ENCODE results near the gene ETV5.
A peak's percentile ranks its signal among the peaks of the same experiment; 100 is the strongest.

ETV5 gene

DNA sequence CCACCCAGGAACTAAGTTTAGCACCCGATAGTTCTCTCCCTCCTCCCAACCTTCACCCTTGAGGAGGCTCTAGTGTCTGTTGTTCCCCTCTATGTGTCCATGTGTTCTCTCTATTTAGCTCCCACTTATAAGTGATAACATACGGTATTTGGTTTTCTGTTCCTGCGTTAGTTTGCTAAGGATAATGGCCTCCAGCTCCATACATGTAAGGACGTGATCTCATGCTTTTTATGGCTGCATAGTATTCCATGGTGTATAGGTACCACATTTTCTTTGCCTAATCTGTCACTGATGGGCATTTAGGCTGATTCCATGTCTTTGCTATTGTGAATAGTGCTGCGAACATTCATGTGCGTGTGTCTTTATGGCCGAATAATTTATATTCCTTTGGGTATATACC, 104.2 kb downstream of the ETV5 start:
- TF ChIP-seq, protein P1, sequence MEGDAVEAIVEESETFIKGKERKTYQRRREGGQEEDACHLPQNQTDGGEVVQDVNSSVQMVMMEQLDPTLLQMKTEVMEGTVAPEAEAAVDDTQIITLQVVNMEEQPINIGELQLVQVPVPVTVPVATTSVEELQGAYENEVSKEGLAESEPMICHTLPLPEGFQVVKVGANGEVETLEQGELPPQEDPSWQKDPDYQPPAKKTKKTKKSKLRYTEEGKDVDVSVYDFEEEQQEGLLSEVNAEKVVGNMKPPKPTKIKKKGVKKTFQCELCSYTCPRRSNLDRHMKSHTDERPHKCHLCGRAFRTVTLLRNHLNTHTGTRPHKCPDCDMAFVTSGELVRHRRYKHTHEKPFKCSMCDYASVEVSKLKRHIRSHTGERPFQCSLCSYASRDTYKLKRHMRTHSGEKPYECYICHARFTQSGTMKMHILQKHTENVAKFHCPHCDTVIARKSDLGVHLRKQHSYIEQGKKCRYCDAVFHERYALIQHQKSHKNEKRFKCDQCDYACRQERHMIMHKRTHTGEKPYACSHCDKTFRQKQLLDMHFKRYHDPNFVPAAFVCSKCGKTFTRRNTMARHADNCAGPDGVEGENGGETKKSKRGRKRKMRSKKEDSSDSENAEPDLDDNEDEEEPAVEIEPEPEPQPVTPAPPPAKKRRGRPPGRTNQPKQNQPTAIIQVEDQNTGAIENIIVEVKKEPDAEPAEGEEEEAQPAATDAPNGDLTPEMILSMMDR (IDR thresholded peaks at IDR 0.05) = no peak

- TF ChIP-seq, protein P1 (IDR thresholded peaks at IDR 0.05) = no peak
Measured at GRCh38 chr3:186004209-186004608, 104.7 kb downstream of the ETV5 start.

GRCh38 chr3:186003610-186004009, 105.3 kb downstream of the ETV5 start:
- TF ChIP-seq, protein P1 (IDR thresholded peaks at IDR 0.05) = no peak

GRCh38 chr3:186002884-186003472, 105.9 kb downstream of the ETV5 start:
- TF ChIP-seq, protein P1 (IDR thresholded peaks at IDR 0.05) = peak; percentile 26; the same call in 1 of the 2 replicates

DNA sequence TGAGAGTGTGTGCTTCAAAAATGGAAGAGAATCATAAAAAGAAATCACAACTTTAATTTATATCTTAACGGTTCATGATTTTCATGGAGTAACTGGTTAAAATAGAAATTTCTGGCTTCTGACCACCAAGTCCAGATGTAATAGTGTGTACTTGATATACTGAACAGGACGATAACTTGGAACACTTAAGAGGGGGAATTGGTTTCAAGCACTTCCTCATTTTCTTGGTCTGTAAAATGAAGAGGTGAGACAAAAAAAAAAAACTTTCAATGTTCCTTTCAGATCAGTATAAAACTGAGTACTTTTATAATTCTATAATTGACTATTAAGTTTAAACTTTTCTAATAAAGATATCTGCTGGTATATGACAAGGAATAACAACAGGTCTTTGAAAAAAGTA, 107.0 kb downstream of the ETV5 start:
- TF ChIP-seq, protein P1 (IDR thresholded peaks at IDR 0.05) = no peak

DNA sequence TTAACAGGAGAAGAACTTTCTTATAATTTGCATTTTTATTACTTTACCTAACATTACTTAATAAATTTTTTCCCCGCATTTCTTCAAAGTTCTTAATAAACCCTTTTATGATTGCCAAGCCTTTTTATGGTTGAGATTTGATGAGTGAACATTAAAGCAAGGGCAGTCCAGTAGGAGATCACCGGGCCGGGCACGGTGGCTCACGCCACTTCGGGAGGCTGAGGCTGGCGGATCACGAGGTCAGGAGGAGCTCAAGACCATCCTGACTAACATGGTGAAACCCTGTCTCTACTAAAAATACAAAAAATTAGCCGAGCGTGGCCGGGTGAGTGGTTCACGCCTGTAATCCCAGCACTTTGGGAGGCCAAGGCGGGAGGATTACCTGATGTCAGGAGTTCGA, 109.7 kb downstream of the ETV5 start:
- TF ChIP-seq, protein P1 (IDR thresholded peaks at IDR 0.05) = no peak

- TF ChIP-seq, protein P1 (IDR thresholded peaks at IDR 0.05) = no peak
Measured at GRCh38 chr3:185998136-185998535, 110.8 kb downstream of the ETV5 start.

DNA sequence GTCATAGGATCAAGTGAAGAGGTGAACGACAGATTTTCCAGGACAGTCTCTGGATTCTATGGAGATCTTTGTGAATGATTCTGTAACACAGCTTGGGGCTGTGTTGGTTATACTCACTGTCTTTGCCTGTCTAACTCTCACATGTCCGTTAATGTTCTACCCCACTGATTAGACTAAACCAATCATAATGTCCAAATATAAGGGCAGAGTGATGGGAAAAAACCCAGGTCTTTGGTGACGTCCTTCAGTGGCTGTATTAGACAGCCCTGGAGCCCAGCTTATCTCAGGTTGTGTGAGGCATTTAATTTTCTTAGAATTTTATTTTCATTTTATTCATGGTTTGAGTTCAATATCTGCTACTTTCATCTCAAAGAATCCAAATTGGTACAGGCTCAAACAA, 111.8 kb downstream of the ETV5 start:
- TF ChIP-seq, protein P1 (IDR thresholded peaks at IDR 0.05) = no peak
